ENCODE measurements around the gene TAF7.
A peak's percentile ranks its signal among the peaks of the same experiment; 100 is the strongest.

TAF7 gene

GRCh38 chr5:141320225-141321169 lies at the start of gene TAF7:
TSS of gene TAF7 (minus strand) at chr5:141320784. CDS start at chr5:141320044, 740 bp downstream.
- Histone ChIP-seq H2AFZ (ENCODE audit: low read length) (peak within 1 kb of the TSS; percentile 94), H3F3A (ENCODE audit: low read depth) (no peaks in the 10 kb centered on the region), H3K4me3 (ENCODE audit: low read length, poor library complexity, severe bottlenecking) (peak within 1 kb of the TSS; percentile 79), H3K36me3 (ENCODE audit: insufficient read depth, low read length) (no peaks in the 10 kb centered on the region), H3K79me2 (ENCODE audit: insufficient read depth, low read length) (peaks cover 13% of the 10 kb centered on the region), H3K4me1 (ENCODE audit: insufficient read depth, low read length, poor library complexity, severe bottlenecking) (no peaks in the 10 kb centered on the region), H3K9me3 (ENCODE audit: insufficient read depth, low read depth, low read length) (peaks cover 20% of the 10 kb centered on the region; the same call in 1 of the 2 replicates), H3K27me3 (ENCODE audit: insufficient read depth, low read length, poor library complexity, severe bottlenecking) (no peaks in the 10 kb centered on the region), H3K9me2 (replicated peaks; ENCODE audit: low read depth, low read length) (no peaks in the 10 kb centered on the region), H3K4me2 (ENCODE audit: low read depth, low read length, poor library complexity, severe bottlenecking) (peak within 1 kb of the TSS; percentile 39), H3K9ac (ENCODE audit: low read depth, low read length, poor library complexity, severe bottlenecking) (peak within 1 kb of the TSS; percentile 75), H4K20me1 (ENCODE audit: insufficient read depth, low read length, poor library complexity, severe bottlenecking) (no peaks in the 10 kb centered on the region)
- TF ChIP-seq EZH2phosphoT487 (IDR thresholded peaks at IDR 0.05; ENCODE audit: borderline replicate concordance) (no peak), CTCF (conservative IDR thresholded peaks at IDR 0.05; ENCODE audit: low read length) (peak; percentile 87)

DNA sequence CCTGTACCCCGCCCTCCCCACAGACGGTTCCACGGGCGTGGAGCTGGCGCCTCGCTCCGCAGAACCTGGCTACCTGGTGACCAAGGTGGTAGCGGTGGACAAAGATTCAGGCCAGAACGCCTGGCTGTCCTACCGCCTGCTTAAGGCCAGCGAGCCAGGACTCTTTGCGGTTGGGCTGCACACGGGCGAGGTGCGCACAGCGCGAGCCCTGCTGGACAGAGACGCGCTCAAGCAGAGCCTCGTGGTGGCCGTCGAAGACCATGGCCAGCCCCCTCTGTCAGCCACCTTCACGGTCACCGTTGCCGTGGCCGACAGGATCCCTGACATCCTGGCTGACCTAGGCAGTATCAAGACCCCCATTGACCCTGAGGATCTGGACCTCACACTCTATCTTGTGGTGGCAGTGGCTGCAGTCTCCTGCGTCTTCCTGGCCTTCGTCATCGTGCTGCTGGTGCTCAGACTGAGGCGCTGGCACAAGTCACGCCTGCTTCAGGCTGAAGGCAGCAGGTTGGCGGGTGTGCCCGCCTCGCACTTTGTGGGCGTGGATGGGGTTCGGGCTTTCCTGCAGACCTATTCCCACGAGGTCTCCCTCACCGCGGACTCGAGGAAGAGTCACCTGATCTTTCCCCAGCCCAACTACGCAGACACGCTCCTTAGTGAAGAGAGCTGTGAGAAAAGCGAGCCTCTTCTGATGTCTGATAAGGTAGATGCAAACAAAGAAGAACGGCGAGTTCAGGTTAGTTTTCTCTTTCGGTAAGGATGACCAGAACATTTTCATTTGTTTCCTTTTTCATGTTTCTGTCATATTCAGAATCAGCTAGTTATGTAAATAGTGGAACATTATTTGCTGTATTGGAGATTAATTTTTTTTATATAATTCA lies 45.7 kb upstream of the TAF7 start:
- H3K4me2 ChIP-seq (ENCODE audit: low read depth, low read length, poor library complexity, severe bottlenecking): no peak overlapping the region
- H3K27me3 ChIP-seq (ENCODE audit: insufficient read depth, low read length, poor library complexity, severe bottlenecking): no peaks in the 10 kb centered on the region
- TF ChIP-seq CTCF (conservative IDR thresholded peaks at IDR 0.05; ENCODE audit: low read length) (no peak), EZH2phosphoT487 (IDR thresholded peaks at IDR 0.05; ENCODE audit: borderline replicate concordance) (no peak)
- no peaks in the 10 kb centered on the region for H3K9me2 ChIP-seq (replicated peaks; ENCODE audit: low read depth, low read length)
- H3K4me1 ChIP-seq (ENCODE audit: insufficient read depth, low read length, poor library complexity, severe bottlenecking): no peaks in the 10 kb centered on the region
- H3K4me3 ChIP-seq (ENCODE audit: low read length, poor library complexity, severe bottlenecking): no peak overlapping the region
- no peaks in the 10 kb centered on the region for H3F3A ChIP-seq (ENCODE audit: low read depth)
- no peaks in the 10 kb centered on the region; the same call in 1 of the 2 replicates for H3K9me3 ChIP-seq (ENCODE audit: insufficient read depth, low read depth, low read length)
- no peaks in the 10 kb centered on the region for H4K20me1 ChIP-seq (ENCODE audit: insufficient read depth, low read length, poor library complexity, severe bottlenecking)
- H3K36me3 ChIP-seq (ENCODE audit: insufficient read depth, low read length): no peaks in the 10 kb centered on the region
- no peak overlapping the region for H2AFZ ChIP-seq (ENCODE audit: low read length)
- H3K9ac ChIP-seq (ENCODE audit: low read depth, low read length, poor library complexity, severe bottlenecking): no peak overlapping the region
- no peaks in the 10 kb centered on the region for H3K79me2 ChIP-seq (ENCODE audit: insufficient read depth, low read length)

- no peaks in the 10 kb centered on the region for H3K4me1 ChIP-seq (ENCODE audit: insufficient read depth, low read length, poor library complexity, severe bottlenecking)
- H3K27me3 ChIP-seq (ENCODE audit: insufficient read depth, low read length, poor library complexity, severe bottlenecking): no peaks in the 10 kb centered on the region
- H3K9me3 ChIP-seq (ENCODE audit: insufficient read depth, low read depth, low read length): no peaks in the 10 kb centered on the region; the same call in 1 of the 2 replicates
- H3F3A ChIP-seq (ENCODE audit: low read depth): no peaks in the 10 kb centered on the region
- H4K20me1 ChIP-seq (ENCODE audit: insufficient read depth, low read length, poor library complexity, severe bottlenecking): no peaks in the 10 kb centered on the region
- no peaks in the 10 kb centered on the region for H3K36me3 ChIP-seq (ENCODE audit: insufficient read depth, low read length)
- no peak within 1 kb of the TSS for H3K4me3 ChIP-seq (ENCODE audit: low read length, poor library complexity, severe bottlenecking)
- H3K9me2 ChIP-seq (replicated peaks; ENCODE audit: low read depth, low read length): no peaks in the 10 kb centered on the region
- no peak within 1 kb of the TSS for H3K4me2 ChIP-seq (ENCODE audit: low read depth, low read length, poor library complexity, severe bottlenecking)
- H2AFZ ChIP-seq (ENCODE audit: low read length): no peak within 1 kb of the TSS
- H3K9ac ChIP-seq (ENCODE audit: low read depth, low read length, poor library complexity, severe bottlenecking): no peak within 1 kb of the TSS
- no peaks in the 10 kb centered on the region for H3K79me2 ChIP-seq (ENCODE audit: insufficient read depth, low read length)
- TF ChIP-seq EZH2phosphoT487 (IDR thresholded peaks at IDR 0.05; ENCODE audit: borderline replicate concordance) (no peak), CTCF (conservative IDR thresholded peaks at IDR 0.05; ENCODE audit: low read length) (no peak)
Measured at GRCh38 chr5:141363952-141364660, 43.5 kb upstream of the TAF7 start, which contains the start of gene PCDHGA5. TSS of gene PCDHGA5 (plus strand) at chr5:141364162. CDS start at chr5:141364331, 169 bp downstream.

All from Loucy (cell line).